Measurements from ENCODE around the gene CD274.
"Not testable (repeated sequence)": the region's sequence is repeated elsewhere in the genome, so short reads cannot be mapped to it uniquely, and the experiment has no call there.

The CD274 gene

DNA sequence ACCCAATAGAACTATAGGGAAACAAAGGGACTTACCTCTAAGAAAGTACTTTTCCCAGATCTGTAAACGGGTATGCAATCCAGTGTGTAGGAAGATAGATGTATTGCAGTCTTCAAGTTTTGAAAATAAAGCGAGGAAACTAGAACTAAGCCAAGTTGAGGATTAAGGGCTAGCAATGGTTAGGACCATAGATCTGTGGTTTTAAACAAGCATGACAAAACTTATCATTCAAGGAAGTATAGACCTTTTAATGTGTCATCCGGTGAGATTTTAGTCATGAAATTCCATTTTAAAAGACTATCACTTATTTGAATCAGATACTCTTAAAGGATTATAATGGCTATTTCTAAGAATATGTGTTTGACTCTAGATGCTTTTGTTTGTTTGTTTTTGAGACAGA lies 20.5 kb downstream of the CD274 start:
- Histone ChIP-seq H3K79me2 (ENCODE audit: insufficient read depth, low read length) (no peaks in the 10 kb centered on the region), H4K20me1 (ENCODE audit: insufficient read depth, low read length) (no peaks in the 10 kb centered on the region), H2AFZ (ENCODE audit: low read depth, low read length) (no peak overlapping the region), H3K27me3 (ENCODE audit: insufficient read depth, low read length, poor library complexity) (no peaks in the 10 kb centered on the region), H3K27ac (ENCODE audit: low read length) (no peak overlapping the region), H3K4me2 (ENCODE audit: insufficient read depth, low read length) (no peak overlapping the region), H3K9ac (ENCODE audit: low read depth, low read length) (no peak overlapping the region), H3K4me3 (ENCODE audit: low read depth in 1 of 2, low read length in 2 of 2) (no peak overlapping the region), H3K36me3 (ENCODE audit: insufficient read depth, low read length) (no peaks in the 10 kb centered on the region), H3K4me1 (ENCODE audit: insufficient read depth, low read length) (no peaks in the 10 kb centered on the region), H3K9me3 (ENCODE audit: insufficient read depth, low read length, severe bottlenecking) (no peaks in the 10 kb centered on the region)
- DNase-seq (no peak), ATAC-seq (ENCODE audit: insufficient read depth, low read depth) (no peak)
- TF ChIP-seq EZH2 (IDR thresholded peaks at IDR 0.05; ENCODE audit: borderline replicate concordance, low read depth, low read length, severe bottlenecking), result no peak
- TF ChIP-seq, protein P1, sequence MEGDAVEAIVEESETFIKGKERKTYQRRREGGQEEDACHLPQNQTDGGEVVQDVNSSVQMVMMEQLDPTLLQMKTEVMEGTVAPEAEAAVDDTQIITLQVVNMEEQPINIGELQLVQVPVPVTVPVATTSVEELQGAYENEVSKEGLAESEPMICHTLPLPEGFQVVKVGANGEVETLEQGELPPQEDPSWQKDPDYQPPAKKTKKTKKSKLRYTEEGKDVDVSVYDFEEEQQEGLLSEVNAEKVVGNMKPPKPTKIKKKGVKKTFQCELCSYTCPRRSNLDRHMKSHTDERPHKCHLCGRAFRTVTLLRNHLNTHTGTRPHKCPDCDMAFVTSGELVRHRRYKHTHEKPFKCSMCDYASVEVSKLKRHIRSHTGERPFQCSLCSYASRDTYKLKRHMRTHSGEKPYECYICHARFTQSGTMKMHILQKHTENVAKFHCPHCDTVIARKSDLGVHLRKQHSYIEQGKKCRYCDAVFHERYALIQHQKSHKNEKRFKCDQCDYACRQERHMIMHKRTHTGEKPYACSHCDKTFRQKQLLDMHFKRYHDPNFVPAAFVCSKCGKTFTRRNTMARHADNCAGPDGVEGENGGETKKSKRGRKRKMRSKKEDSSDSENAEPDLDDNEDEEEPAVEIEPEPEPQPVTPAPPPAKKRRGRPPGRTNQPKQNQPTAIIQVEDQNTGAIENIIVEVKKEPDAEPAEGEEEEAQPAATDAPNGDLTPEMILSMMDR (IDR thresholded peaks at IDR 0.05; ENCODE audit: borderline replicate concordance, extremely low read depth, low read length, poor library complexity, severe bottlenecking), result no peak

DNA sequence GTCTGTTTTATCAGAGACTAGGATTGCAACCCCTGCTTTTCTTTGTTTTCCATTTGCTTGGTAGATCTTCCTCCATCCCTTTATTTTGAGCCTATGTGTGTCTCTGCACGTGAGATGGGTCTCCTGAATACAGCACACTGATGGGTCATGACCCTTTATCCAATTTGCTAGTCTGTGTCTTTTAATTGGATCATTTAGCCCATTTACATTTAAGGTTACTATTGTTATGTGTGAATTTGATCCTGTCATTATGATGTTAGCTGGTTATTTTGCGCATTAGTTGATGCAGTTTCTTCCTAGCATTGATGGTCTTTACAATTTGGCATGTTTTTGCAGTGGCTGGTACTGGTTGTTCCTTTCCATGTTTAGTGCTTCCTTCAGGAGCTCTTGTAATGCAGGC lies 25.3 kb downstream of the CD274 start:
- H3K9ac ChIP-seq (ENCODE audit: low read depth, low read length); ATAC-seq (ENCODE audit: insufficient read depth, low read depth); H3K9me3 ChIP-seq (ENCODE audit: insufficient read depth, low read length, severe bottlenecking); DNase-seq; H2AFZ ChIP-seq (ENCODE audit: low read depth, low read length); H3K36me3 ChIP-seq (ENCODE audit: insufficient read depth, low read length); H3K4me2 ChIP-seq (ENCODE audit: insufficient read depth, low read length); H4K20me1 ChIP-seq (ENCODE audit: insufficient read depth, low read length); H3K79me2 ChIP-seq (ENCODE audit: insufficient read depth, low read length); H3K4me1 ChIP-seq (ENCODE audit: insufficient read depth, low read length); H3K27me3 ChIP-seq (ENCODE audit: insufficient read depth, low read length, poor library complexity); H3K4me3 ChIP-seq (ENCODE audit: low read depth in 1 of 2, low read length in 2 of 2); H3K27ac ChIP-seq (ENCODE audit: low read length): not testable (repeated sequence)

DNA sequence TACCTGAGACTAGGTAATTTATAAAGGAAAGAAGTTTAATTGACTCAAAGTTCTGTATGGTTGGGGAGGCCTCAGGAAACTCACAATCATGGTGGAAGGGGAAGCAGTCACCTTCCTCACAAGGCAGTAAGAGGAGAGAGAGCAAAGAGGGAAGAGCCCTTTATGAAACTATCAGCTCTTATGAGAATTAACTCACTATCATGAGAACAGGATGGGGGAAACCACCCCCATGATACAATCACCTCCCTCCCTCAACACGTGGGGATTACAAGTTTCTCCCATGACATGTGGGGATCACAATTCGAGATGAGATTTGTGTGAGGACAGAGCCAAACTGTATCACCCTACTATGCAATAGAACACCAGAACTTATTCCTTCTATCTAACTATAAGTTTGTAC lies 27.9 kb downstream of the CD274 start:
- ATAC-seq (ENCODE audit: insufficient read depth, low read depth) (no peak), DNase-seq (no peak)
- Histone ChIP-seq H3K4me2 (ENCODE audit: insufficient read depth, low read length) (no peak overlapping the region), H3K79me2 (ENCODE audit: insufficient read depth, low read length) (no peaks in the 10 kb centered on the region), H4K20me1 (ENCODE audit: insufficient read depth, low read length) (no peaks in the 10 kb centered on the region), H3K4me3 (ENCODE audit: low read depth in 1 of 2, low read length in 2 of 2) (no peak overlapping the region), H2AFZ (ENCODE audit: low read depth, low read length) (no peak overlapping the region), H3K9me3 (ENCODE audit: insufficient read depth, low read length, severe bottlenecking) (no peaks in the 10 kb centered on the region), H3K36me3 (ENCODE audit: insufficient read depth, low read length) (no peaks in the 10 kb centered on the region), H3K4me1 (ENCODE audit: insufficient read depth, low read length) (no peaks in the 10 kb centered on the region), H3K9ac (ENCODE audit: low read depth, low read length) (no peak overlapping the region), H3K27ac (ENCODE audit: low read length) (no peak overlapping the region), H3K27me3 (ENCODE audit: insufficient read depth, low read length, poor library complexity) (no peaks in the 10 kb centered on the region)
- TF ChIP-seq EZH2 (IDR thresholded peaks at IDR 0.05; ENCODE audit: borderline replicate concordance, low read depth, low read length, severe bottlenecking), result no peak
- TF ChIP-seq, protein P1 (IDR thresholded peaks at IDR 0.05; ENCODE audit: borderline replicate concordance, extremely low read depth, low read length, poor library complexity, severe bottlenecking), result no peak

DNA sequence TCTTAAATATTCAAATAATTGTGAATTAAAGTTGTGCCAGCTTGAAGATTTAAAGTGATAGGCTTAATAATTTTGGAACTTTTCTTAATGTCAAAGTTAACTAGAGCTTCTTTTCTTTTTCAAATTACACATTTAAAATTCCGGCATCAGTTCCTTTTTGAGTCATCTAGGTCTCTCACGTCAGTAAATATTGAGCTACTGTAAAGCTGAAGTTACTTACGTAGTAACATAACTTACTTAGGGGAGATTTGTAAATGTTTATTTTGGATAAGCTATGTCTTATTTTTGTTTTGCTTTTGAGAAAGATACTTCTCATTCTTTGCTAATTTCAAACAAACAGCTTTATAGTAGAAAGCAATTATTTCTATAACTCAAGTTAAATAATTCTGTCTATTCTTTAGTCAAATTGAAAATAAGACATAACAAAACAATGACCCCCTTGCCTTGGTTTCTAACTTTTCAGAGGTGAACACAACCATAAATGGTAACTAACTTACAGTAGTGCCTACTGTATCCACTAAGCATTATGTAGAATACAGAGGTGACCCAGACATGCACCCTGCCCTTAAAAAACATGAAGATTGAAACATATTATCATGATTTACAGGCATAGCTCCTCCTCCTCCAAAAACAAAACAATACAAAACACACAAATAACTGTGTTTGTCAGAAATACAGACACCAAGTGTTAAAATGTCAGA lies 29.8 kb downstream of the CD274 start:
- Histone ChIP-seq H3K36me3 (ENCODE audit: insufficient read depth, low read length) (no peaks in the 10 kb centered on the region), H3K27ac (ENCODE audit: low read length) (no peak overlapping the region)

More for the DNA sequence above, 29.8 kb downstream of the CD274 start:
- no peaks in the 10 kb centered on the region for H3K79me2 ChIP-seq (ENCODE audit: insufficient read depth, low read length)
- no peaks in the 10 kb centered on the region for H3K9me3 ChIP-seq (ENCODE audit: insufficient read depth, low read length, severe bottlenecking)
- TF ChIP-seq EZH2 (IDR thresholded peaks at IDR 0.05; ENCODE audit: borderline replicate concordance, low read depth, low read length, severe bottlenecking), result no peak
- TF ChIP-seq, protein P1 (IDR thresholded peaks at IDR 0.05; ENCODE audit: borderline replicate concordance, extremely low read depth, low read length, poor library complexity, severe bottlenecking), result no peak
- no peak overlapping the region for H2AFZ ChIP-seq (ENCODE audit: low read depth, low read length)
- H3K27me3 ChIP-seq (ENCODE audit: insufficient read depth, low read length, poor library complexity), result no peaks in the 10 kb centered on the region
- H3K4me3 ChIP-seq (ENCODE audit: low read depth in 1 of 2, low read length in 2 of 2), result no peak overlapping the region
- H3K9ac ChIP-seq (ENCODE audit: low read depth, low read length), result no peak overlapping the region
- no peak for ATAC-seq (ENCODE audit: insufficient read depth, low read depth)
- DNase-seq, result no peak
- no peaks in the 10 kb centered on the region for H3K4me1 ChIP-seq (ENCODE audit: insufficient read depth, low read length)
- no peak overlapping the region for H3K4me2 ChIP-seq (ENCODE audit: insufficient read depth, low read length)
- H4K20me1 ChIP-seq (ENCODE audit: insufficient read depth, low read length), result no peaks in the 10 kb centered on the region

All from DND-41 (cell line).